CD4-positive, alpha-beta T cell treated with Interleukin-15 for 1 hour (primary cell): Measurements from ENCODE around the gene TOR1B.
"Not testable (repeated sequence)": the region's sequence is repeated elsewhere in the genome, so short reads cannot be mapped to it uniquely, and the experiment has no call there.

ENCODE experiments used
- DNase-seq: peaks from one replicate; pipeline ENCODE4 v3.0.0-alpha.2; 2020

Gene TOR1B

GRCh38 chr9:129776938-129777768 is 25.8 kb upstream of the TOR1B start:
- peak; percentile 92 for DNase-seq

- peak; percentile 19 for DNase-seq
Observed at GRCh38 chr9:129777769-129778130, 25.2 kb upstream of the TOR1B start.

- DNase-seq = no peak
Observed at GRCh38 chr9:129778469-129778868, 24.5 kb upstream of the TOR1B start.

GRCh38 chr9:129779560-129780190 is 23.3 kb upstream of the TOR1B start:
- DNase-seq = no peak

- DNase-seq = no peak
Observed at GRCh38 chr9:129781131-129781530, 21.9 kb upstream of the TOR1B start.

GRCh38 chr9:129781981-129782380 is 21.0 kb upstream of the TOR1B start:
- DNase-seq = no peak

- DNase-seq = peak; percentile 73
Observed at GRCh38 chr9:129783516-129784361, 19.2 kb upstream of the TOR1B start.

- not testable (repeated sequence) for DNase-seq
Observed at GRCh38 chr9:129784970-129785369, 18.0 kb upstream of the TOR1B start.

- no peak for DNase-seq
Observed at GRCh38 chr9:129785866-129786265, 17.1 kb upstream of the TOR1B start.

- no peak for DNase-seq
Observed at GRCh38 chr9:129786481-129786880, 16.5 kb upstream of the TOR1B start.

GRCh38 chr9:129794549-129794948 is 8.4 kb upstream of the TOR1B start:
- DNase-seq = no peak

- DNase-seq = not testable (repeated sequence)
Observed at GRCh38 chr9:129796029-129796428, 7.0 kb upstream of the TOR1B start.

GRCh38 chr9:129798973-129799372 is 4.0 kb upstream of the TOR1B start:
- no peak for DNase-seq

- DNase-seq = no peak
Observed at GRCh38 chr9:129801504-129801903, 1.5 kb upstream of the TOR1B start.

- no peak for DNase-seq
Observed at GRCh38 chr9:129803676-129804060, 684 bp downstream of the TOR1B start.

- DNase-seq = no peak
Observed at GRCh38 chr9:129806061-129806460, 3.1 kb downstream of the TOR1B start.

GRCh38 chr9:129809346-129809745 is 6.4 kb downstream of the TOR1B start:
- DNase-seq = no peak

GRCh38 chr9:129810116-129810515 is 7.1 kb downstream of the TOR1B start:
- no peak for DNase-seq

- DNase-seq = no peak
Observed at GRCh38 chr9:129810788-129811187, 7.8 kb downstream of the TOR1B start.

GRCh38 chr9:129811967-129812363 is 9.0 kb downstream of the TOR1B start:
- DNase-seq = no peak

GRCh38 chr9:129812385-129812784 is 9.4 kb downstream of the TOR1B start:
- no peak for DNase-seq

- no peak for DNase-seq
Observed at GRCh38 chr9:129813661-129814060, 10.7 kb downstream of the TOR1B start.

- DNase-seq = no peak
Observed at GRCh38 chr9:129814432-129815223, 11.6 kb downstream of the TOR1B start.
